HEK293 (cell line): ENCODE results near the gene CXCL6.

Experiments used
- CTCF ChIP-seq: fragments of 450-650 bp; formaldehyde crosslinking; IDR thresholded peaks from 2 replicates; pipeline ENCODE4 v1.5.1; 2016; ENCODE audit warnings: missing biosample characterization, missing genetic modification characterization
- YY1 ChIP-seq: fragments of 450-650 bp; formaldehyde crosslinking; IDR thresholded peaks from 2 replicates; pipeline ENCODE4 v1.5.1; 2018; ENCODE audit warnings: missing biosample characterization, missing genetic modification characterization
- ZNF18 ChIP-seq: fragments of 450-650 bp; formaldehyde crosslinking; IDR thresholded peaks from 2 replicates; pipeline ENCODE4 v1.5.1; 2016; ENCODE audit warnings: missing biosample characterization, missing genetic modification characterization

DNA sequence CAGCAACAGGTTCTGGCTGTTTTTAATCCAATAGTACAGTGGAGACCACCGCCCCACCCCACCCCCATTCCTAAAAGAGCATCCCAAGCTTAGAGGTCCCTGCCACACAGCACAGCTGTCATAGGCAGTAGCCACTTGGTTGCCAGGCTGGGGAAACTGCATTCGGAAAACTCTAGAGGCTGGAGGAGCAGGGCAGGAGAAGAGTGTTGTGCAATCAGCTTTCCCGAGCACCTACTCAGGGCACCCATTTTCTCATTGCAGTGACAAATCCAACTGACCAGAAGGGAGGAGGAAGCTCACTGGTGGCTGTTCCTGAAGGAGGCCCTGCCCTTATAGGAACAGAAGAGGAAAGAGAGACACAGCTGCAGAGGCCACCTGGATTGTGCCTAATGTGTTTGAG, 33.8 kb downstream of the CXCL6 start:
- TF ChIP-seq ZNF18 (no peak), CTCF (no peak), YY1 (tag by site-specific recombination) (no peak)
